GM18867 (cell line): ENCODE data around the gene ABI2.
"Not testable (repeated sequence)": the region's sequence is repeated elsewhere in the genome, so short reads cannot be mapped to it uniquely, and the experiment has no call there.

Experiments
- ATAC-seq: cut with Tn5 transposase; IDR thresholded peaks from one replicate; pipeline ENCODE4 v1.9.1; 2021; ENCODE audit warnings: mild to moderate bottlenecking, moderate library complexity; ENCODE audit not compliant: unreplicated experiment

The ABI2 gene

DNA sequence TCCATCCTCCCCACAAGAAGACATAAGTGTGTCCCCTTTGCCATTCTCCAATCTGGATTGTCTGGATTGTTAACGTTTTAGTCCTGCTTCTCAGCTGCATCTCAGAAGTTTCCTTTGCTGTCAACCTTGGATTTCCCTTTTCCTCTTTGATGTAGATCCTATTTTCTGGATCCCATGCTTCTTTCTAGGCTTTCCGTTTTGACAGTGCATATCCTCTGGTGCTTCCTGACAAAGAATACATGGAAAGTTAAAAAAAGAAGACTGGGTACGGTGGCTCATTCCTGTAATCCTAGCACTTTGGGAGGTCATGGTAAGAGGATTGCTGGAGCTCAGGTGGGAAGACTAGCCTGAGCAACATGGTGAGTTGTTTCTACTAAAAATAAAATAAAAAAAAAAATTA, 26.8 kb downstream of the ABI2 start:
- ATAC-seq: no peak

DNA sequence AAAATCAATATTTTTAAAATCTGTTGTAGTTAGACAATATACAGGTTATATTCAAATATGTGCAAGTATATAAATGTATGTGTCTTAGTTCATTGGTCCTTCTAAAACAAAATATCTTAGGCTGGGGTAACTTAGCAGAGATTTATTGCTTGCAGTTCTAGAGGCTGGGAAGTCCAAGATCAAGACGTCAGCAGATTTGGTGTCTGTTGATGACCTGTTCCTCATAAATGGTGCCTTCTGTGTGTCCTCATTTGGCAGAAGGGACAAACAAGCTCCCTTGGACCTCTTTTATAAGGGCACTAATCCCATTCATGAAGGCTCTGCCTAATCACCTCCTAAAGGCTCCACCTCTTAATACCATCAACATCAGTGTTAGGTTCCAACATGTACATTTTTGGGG, 31.3 kb downstream of the ABI2 start:
- ATAC-seq: no peak

DNA sequence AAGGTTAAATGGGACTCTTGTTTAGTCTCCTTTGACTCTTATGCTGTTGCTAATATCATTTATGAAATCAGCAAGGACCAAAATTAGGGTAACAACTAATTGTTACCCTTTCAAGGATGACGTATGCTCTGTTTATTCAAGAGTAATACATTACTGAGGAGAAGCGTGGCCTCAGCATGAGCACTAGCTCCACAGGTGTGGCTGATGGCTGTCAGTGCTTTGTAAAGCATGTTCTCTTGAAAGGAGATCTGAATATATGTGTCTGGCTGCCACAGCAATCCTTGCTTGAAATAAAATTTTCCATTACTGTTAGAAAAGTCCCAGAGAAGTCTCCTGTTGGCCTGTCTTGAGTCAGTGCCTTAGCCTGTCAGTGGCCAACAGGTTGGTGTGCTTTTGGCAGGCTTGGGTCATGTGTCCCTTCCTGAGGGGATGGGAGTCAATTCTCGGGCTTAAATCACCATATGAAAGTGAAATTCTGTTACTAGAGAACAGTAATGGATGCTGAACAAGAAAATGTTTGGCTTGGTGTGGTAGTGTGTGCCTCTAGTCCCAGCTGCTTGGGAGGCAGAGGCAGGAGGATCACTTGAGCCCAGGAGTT, 32.7 kb downstream of the ABI2 start:
- ATAC-seq: no peak

DNA sequence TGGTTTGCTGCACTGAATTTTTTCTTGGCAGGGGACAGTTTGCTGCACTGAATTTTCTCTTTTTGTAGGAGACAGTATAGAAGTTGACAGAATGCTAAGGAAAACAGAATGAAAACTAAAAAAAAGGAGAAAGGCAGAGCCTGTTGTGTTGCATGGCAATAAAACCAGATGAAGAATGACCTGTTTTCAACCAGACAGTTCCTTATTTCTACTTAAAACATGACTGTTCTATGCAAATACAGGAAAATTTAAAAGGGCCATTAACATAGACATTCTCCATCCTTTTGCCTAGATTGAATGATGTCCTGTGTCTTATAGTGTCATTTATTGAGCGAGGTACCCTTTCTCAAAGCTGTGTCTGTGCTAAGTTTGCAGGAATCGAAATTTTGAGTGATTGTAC, 33.3 kb downstream of the ABI2 start:
- no peak for ATAC-seq

DNA sequence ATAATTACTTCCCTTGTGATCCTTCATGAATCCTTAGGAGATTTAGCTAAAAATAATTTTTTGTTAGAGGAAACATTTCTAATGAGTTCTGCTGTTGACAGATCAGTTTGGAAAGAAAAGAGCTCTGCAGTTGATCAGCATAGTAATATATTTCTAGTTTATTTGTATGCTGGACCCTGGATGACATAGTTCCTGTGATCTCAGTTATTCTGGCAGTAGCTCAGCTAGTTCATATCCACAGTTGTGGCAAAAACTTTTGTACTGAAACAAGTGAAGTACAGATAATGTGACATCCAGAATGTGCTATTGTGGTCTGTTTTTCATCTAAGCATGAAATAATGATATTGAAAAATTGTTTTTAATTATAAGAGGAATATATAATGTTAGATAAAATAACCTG, 33.7 kb downstream of the ABI2 start:
- no peak for ATAC-seq

DNA sequence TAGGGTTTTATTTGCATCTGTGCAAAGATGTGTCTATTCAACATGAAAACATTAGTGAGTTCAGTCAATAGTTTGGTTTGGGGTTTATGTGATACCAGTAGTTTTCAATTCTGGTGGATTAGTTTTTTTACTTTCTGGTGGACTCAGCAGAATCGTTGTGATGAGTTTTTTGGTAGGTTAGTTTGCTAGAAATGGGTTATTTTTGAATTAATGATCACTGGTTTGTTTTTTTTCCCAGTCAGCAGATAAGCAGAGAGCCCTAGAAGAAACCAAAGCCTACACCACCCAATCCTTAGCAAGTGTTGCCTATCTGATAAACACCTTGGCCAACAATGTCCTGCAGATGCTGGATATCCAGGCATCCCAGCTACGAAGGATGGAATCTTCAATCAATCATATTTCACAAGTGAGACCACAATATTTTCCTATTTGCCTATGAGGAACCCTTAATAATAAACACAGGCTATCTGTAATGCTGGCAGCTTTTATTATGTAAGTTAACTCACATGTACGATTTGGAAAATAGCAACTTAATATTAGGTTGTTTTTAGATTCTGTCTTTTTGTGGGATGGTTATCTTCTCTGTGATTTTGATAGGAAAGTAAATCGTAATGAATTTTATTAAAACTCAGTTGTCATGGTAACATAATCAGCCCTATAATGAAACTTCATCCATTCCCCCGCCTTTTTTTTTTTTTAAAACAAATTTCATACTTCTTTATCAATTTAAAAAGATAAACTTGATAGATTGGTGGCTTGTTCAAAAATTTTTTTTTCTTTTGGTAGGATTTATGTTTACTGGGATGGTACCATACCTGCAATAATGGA, 38.7 kb downstream of the ABI2 start:
- ATAC-seq: no peak

DNA sequence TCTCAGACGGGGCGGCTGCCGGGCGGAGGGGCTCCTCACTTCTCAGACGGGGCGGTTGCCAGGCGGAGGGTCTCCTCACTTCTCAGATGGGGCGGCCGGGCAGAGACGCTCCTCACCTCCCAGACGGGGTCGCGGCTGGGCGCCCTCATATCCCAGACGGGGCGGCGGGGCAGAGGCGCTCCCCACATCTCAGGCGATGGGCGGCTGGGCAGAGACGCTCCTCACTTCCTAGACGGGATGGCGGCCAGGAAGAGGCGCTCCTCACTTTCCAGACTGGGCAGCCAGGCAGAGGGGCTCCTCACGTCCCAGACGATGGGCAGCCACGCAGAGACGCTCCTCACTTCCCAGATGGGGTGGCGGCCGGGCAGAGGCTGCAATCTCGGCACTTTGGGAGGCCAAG, 44.5 kb downstream of the ABI2 start:
- ATAC-seq: not testable (repeated sequence)

DNA sequence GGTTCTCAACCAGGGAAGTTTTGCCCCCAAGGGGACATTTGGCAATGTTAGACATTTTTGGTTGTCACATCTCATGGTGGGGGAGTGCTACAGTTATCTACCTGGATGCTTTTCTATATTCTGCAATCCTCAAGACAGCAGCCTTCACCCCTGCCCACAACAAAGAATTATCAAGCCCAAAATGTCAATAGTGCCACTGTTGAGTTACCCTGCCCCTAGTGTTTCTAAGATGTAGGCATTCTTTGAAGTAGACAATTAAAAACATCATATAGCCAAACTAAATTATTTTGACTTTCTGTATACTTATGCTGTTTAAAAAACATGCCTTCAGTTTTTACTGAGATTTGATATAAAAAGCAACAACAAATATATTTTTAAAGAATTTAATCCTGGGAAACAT, 48.0 kb downstream of the ABI2 start:
- ATAC-seq: no peak

DNA sequence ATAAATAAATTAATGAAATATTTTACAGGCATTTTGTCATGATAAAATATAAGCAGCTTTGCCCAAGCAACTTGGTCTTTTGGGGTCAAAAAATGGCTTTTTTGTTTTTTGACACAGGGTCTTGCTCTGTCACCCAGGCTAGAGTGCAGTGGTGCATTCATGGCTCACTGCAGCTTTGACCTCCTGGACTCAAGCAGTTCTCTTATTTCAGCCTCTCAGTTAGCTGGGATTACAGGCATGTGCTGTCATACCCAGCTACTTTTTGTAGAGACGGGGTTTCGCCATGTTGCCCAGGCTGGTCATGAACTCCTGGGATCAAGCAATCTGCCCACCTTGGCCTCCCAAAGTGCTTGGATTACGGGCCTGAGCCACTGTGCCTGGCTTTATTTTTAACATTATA, 51.0 kb downstream of the ABI2 start:
- ATAC-seq: no peak

DNA sequence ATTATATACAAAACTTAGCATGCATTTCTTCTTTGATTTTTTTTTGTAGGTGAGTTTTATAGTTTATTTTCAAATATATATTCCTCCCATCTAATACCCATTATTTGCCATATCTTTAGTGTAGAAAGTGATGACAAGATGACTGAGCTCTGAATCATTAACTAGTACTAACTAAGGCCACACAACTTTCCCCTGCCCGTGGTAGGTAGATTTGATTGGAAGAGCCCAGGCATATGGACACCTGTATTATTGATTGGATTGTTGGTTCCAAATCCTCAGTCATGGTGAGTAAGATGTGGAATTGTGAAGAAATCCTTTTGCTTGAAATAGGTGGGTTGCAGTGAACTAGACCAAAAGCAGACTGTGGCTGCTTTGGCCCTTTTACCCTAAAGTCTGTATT, 54.8 kb downstream of the ABI2 start:
- no peak for ATAC-seq

DNA sequence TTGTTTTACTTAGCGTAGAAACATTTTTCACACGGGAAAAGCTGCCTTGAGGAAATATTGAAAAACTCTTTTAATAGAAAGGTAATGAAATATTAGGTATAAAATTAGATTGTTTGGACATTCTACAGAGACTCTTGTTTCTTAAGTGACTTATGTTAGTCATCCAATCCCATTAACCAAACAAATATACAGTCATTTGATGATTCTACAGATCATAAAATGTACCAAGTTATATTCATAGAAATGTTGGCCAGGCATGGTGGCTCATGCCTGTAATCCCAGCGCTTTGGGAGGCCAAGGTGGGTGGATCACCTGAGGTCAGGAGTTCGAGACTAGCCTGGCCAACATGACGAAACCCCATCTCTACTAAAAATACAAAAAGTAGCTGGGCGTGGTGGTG, 60.0 kb downstream of the ABI2 start:
- ATAC-seq: not testable (repeated sequence)

DNA sequence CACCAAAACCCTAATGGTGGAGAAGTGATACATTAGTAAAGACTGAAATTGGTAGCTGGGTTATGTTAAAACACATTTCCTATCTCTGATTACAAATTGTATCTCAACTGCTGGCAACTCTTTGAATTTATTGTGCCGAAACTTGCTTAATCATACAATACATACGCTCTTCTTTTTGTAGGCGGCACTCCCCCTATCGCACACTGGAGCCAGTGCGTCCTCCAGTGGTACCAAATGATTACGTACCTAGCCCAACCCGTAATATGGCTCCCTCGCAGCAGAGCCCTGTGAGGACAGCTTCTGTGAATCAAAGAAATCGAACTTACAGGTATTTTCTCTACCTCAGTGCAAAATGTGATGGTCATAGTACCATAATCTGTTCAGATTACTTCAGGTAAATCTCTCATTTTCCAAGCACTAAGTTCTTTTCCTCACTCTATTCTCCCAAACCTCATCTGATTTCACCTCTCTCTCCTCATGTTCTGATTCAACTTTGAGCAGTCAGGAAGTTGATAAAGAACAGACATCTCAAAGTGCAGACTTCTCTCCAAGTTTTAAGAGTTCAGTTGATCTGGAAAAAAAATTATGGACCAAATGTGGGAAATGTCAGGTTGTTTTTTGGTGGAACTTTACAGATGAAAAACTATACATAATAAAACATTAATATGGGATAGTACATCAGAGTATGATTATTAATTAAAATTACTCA, 66.5 kb downstream of the ABI2 start:
- ATAC-seq: no peak

DNA sequence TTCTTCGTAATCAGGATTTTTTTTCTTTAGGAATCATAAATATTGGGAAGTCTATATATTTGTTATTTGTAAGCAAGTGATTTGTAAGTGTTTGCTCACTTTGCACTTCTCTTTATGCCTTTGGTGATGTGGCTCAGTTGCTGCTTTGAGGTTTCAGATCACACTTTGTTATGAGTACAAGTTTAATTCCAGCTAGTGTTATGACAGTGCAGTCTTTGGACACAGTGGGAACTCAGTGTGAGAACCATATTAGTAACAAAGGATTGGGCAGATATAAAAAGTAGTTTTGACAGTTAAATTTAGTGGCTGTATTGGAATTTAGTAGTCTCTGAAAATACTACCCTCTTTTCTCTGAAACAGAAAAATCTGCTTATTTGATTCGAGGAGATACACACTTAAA, 67.7 kb downstream of the ABI2 start:
- ATAC-seq: no peak

DNA sequence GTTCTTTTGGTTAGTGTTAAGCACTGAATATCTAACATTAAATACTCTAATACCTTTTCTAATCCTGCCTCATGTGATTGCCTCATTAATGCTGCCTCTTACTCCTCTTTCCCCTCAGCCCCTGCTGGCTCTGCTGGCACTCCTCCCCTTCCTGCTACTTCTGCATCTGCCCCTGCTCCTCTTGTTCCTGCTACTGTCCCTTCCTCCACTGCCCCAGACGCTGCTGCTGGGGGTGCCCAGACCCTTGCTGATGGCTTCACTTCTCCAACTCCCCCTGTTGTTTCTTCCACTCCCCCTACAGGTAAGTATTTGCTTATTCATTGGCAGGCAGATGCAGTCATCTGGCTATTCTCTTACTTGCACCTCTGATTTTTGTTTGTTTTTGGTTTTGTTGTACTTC, 68.5 kb downstream of the ABI2 start:
- no peak for ATAC-seq

DNA sequence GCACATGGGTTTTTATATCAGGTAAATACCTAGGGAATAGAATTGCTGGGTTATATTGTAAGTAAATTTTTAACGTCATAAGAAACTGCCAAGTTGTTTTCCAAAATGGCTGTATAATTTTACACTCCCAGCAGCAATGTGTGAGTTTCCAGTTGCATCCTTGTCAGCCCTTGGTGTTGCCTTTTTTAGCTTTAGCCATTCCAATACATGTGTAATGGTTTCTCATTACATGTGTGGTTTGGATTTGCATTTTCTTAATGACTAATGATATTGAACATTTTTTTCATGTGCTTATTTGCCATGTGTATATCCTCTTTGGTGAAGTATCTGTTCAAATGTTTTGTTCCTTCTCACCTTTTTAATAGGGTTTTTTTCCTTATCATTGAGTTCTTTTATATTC, 70.8 kb downstream of the ABI2 start:
- no peak for ATAC-seq

DNA sequence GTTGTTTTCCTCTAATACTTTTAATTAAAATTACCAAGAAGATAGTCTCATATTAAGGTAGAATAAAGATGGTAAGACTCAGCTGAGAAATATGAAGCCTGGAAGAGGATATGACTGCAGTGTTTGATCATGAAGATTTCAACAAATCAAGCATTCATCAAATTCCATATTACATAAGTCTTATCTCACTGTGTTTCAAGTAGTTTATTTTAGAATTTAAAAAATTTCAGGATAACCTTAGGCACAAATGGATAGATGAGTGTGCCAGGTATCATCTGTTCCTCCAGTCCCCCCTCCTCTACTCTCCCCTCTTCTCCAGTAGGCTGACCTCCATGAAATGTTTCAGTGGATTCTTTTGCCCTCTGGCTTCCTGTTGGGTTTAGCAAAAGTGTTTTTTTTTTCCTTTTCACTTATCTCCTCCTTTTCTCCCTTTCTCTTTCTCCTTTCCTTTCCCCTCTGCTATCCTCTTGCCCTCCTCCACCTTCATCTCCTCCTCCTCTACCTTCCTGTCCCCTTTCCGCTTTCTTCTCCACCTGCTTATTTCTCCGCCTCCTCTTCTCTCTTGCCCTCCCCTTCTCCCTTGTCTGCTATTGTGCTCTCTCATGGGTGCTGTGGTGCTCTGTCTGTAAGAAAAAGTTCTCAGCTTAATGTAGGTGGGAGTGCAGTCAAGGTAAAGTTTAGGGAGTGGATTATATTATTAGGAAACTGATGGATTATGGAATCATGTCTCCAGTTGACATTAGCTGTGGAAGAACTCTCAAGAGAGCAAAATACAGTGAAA, 72.8 kb downstream of the ABI2 start:
- ATAC-seq: no peak

DNA sequence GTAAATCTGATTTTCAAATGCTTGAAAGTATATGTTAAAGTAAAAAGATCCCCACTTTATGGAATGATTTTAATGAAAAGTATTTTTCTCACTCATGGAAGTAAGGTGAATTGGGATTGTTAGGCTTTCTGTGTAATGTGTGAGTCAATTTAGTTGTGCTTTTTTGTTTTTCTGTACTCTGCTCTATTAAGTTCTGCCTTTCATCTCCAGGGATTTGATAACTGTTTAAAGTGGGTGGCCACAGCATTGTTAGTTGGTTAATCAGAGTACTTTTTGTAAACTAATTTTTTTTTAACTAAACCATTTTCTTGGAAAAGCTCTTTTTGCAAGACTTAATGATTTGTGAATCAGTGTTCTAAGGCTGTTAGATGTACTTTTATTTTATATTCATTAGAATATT, 76.8 kb downstream of the ABI2 start:
- no peak for ATAC-seq

DNA sequence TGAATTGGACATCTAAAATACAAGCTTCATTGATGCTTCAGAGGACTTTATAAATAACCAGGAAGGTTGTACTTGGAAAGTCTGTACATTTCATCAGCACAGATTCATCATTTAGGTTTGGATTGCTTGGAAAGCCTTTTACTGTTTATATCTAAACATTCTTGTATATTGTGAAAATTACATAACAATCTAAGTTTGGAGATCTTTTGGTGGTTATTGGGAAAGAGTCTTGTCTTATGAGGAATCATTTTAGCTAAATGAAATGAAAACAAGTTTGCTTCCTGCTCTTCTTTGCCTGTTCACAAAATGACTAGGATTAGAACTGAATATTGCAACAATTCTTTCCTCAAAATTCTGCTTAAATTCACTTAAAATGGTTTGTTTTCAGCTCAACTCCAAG, 79.3 kb downstream of the ABI2 start:
- no peak for ATAC-seq

DNA sequence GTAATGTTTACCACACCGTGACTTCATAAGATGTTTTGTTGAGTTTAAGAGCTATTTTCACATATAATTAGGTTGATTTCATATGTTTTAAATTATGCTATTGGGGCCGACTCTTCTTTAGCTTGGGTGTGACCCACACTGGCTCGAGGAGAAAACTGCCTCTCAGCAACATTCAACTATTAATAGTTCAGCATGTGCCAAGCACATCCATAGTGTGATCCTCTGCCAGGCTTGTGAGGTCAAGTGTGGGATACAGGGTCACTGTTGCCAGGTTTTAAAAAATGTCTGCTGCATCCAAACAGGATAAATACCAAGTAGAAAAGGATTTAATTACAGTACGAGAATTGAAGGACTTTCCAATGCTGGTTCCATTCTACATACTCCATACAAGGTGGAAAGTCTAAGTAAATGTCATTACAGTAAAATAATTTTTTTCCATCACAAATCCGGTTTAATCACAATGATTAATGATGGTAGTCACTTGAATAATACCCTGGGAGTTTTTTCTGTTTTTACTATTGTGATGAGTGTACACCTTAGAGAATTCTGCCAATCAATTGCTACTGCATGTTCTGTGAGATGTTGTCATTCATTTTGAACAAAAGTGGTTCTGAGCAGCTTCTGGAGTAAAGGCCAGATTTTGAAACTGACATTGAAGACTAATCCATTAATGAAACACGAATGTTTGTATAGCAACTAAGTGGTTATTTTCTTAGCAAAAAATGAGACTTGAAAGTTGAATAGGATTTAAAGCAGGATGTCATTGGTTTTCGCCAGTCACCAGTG, 84.5 kb downstream of the ABI2 start:
- ATAC-seq: no peak

DNA sequence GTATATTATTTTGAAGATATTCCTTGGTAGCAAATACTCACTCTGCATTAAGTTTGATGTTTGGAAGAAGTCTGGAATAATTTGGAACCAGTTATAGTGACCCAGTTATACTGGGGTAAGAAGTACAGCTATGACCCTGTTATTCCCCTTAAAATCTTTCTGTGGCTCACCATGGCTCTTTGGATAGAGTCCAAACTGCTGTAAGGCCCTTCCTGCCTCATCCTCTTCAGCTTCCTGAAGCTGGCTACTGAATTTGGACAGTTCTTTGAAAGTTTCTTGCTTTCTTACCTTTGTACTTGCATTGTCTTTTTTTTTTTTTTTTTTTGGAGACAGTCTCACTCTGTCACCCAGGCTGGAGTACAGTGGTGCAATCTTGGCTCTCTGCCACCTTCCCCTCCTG, 85.6 kb downstream of the ABI2 start:
- no peak for ATAC-seq

DNA sequence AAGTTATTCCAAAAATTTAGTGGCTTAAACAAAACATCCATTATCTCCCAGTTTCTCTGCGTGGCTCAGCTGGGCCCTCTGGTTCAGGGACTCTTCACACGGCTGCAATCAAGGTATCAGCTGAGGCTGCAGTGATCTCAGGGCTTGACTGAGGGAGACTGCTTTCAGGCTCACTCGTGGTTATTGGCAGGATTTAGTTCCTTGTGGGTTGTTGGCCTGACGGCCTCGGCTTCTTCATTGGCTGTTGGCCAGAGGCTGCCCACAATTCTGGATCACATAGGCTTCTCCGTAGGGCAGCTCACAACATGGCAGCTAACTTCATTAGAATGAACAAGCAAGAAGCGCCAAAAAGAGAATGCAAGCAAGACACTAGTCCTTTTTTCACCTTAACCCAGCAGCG, 90.1 kb downstream of the ABI2 start:
- no peak for ATAC-seq
